HepG2 (cell line): Measurements from ENCODE around the gene XPNPEP2. TPM values are rescaled to one million over a fixed set of nuclear protein-coding genes. Genes with fewer than 3 reads are reported as not detected.

Source experiments
- ATF6 ChIP-seq: sonication (generic); formaldehyde crosslinking; conservative IDR thresholded peaks from 2 replicates; pipeline ENCODE4 v1.4.0; 2020; ENCODE audit warnings: missing genetic modification reagents
- HNF4A ChIP-seq: sonication (generic); formaldehyde crosslinking; IDR thresholded peaks from 2 replicates; pipeline ENCODE4 v1.4.0; 2020; ENCODE audit warnings: missing genetic modification reagents
- MLXIP ChIP-seq: sonication (generic); formaldehyde crosslinking; IDR thresholded peaks from 2 replicates; pipeline ENCODE4 v1.9.0; 2021; ENCODE audit warnings: missing genetic modification reagents, borderline replicate concordance
- RAD51 ChIP-seq: fragments of 450-650 bp; IDR thresholded peaks from 2 replicates; pipeline ENCODE4 v1.6.1; 2016; ENCODE audit warnings: borderline replicate concordance
- ZMYM3 ChIP-seq: sonication (generic); formaldehyde crosslinking; IDR thresholded peaks from 2 replicates; pipeline ENCODE4 v1.5.1; 2020; ENCODE audit warnings: mild to moderate bottlenecking, missing genetic modification reagents
- ZNF20 ChIP-seq: sonication (generic); formaldehyde crosslinking; IDR thresholded peaks from 2 replicates; pipeline ENCODE4 v1.4.0; 2020; ENCODE audit warnings: mild to moderate bottlenecking, moderate library complexity, missing genetic modification reagents
- ZNF513 ChIP-seq: sonication (generic); formaldehyde crosslinking; conservative IDR thresholded peaks from 2 replicates; pipeline ENCODE4 v1.5.0; 2020; ENCODE audit warnings: missing genetic modification reagents
- ZNF629 ChIP-seq: sonication (generic); formaldehyde crosslinking; conservative IDR thresholded peaks from 2 replicates; pipeline ENCODE4 v1.5.0; 2020; ENCODE audit warnings: missing genetic modification reagents
- ZNF775 ChIP-seq: sonication (generic); formaldehyde crosslinking; IDR thresholded peaks from 2 replicates; pipeline ENCODE4 v1.4.0; 2020; ENCODE audit warnings: missing genetic modification reagents, mild to moderate bottlenecking, moderate library complexity, borderline replicate concordance
- ZZZ3 ChIP-seq: sonication (generic); formaldehyde crosslinking; IDR thresholded peaks from 2 replicates; pipeline ENCODE4 v1.4.0; 2020; ENCODE audit warnings: missing genetic modification reagents, mild to moderate bottlenecking, borderline replicate concordance
- polyA plus RNA-seq, 8 experiments: library from polyadenylated mRNA; depleted of rRNA in 3 of 8; stranded (reverse) in 7 of 8; unstranded in 1 of 8; fragments of >200 nt; fragmentation: Illumina TruSeq in 4 of 8; extraction: Trizol in 4 of 8; gene quantifications; 2 replicates each; pipeline versions ENCODE4 v1.2.1 to v1.2.3, GENCODE V29; 2011 to 2016; ENCODE audit warnings: low read depth in 4 of 8, missing spikeins in 1 of 8, mixed read lengths in 1 of 8; ENCODE audit not compliant: insufficient read depth in 1 of 8
- total RNA-seq, 5 experiments: library from RNA; depleted of rRNA; stranded (reverse); fragments of >200 nt; fragmentation: Illumina TruSeq; extraction: Trizol; gene quantifications; 2 replicates each; pipeline ENCODE4 v1.2.3, GENCODE V29; 2016; ENCODE audit warnings: low read depth in 1 of 5

Gene XPNPEP2
- total and polyA plus RNA-seq, 2 of the 13 experiments (the other 11 are each of a cell fraction or from before 2014, with no cell fraction given) = 1.1 to 1.8 TPM

GRCh38 chrX:129768586-129769466 is 30.0 kb downstream of the XPNPEP2 start (continued):
- TF ChIP-seq ZNF513 (no peak), ZNF629 (peak; percentile 84), ATF6 (CRISPR knock-in tag) (no peak), ZZZ3 (CRISPR knock-in tag) (no peak), MLXIP (CRISPR knock-in tag) (no peak), ZNF20 (CRISPR knock-in tag) (no peak), HNF4A (CRISPR knock-in tag) (peak; percentile 30; the same call in 1 of the 2 replicates), RAD51 (no peak), ZMYM3 (CRISPR knock-in tag) (peak; percentile 56; the same call in 1 of the 2 replicates), ZNF775 (CRISPR knock-in tag) (no peak)
